ENCODE results near the gene CCDC178.

Gene CCDC178

GRCh38 chr18:32998285-32998684 is 442.2 kb downstream of the CCDC178 start:
- no peaks in the 10 kb centered on the region for H3K36me3 ChIP-seq (ENCODE audit: control insufficient read depth in 4 of 4, insufficient read depth in 4 of 4, low read length in 3 of 4)
- H3K4me1 ChIP-seq (ENCODE audit: control extremely low read depth in 1 of 4, control insufficient read depth in 4 of 4, insufficient read depth in 4 of 4, low read length in 3 of 4) = no peaks in the 10 kb centered on the region
- no peak overlapping the region for H3K27ac ChIP-seq (ENCODE audit: insufficient read depth in 1 of 2, low read depth in 1 of 2, low read length in 2 of 2, poor library complexity in 1 of 2, severe bottlenecking in 2 of 2)
- WGBS (ENCODE audit: insufficient coverage) = 88% methylated on average over 3 of the region's 3 CpGs
- H3K4me3 ChIP-seq (ENCODE audit: control insufficient read depth in 1 of 7, extremely low read depth in 1 of 7, insufficient read depth in 4 of 7, low read depth in 2 of 7, low read length in 6 of 7) = no peak overlapping the region
- peaks cover 0 to 3% (median 0%) of the 10 kb centered on the region in 5 experiments for H3K9me3 ChIP-seq (ENCODE audit: control extremely low read depth in 1 of 5, control insufficient read depth in 4 of 5, insufficient read depth in 2 of 5, low read depth in 1 of 5, low read length in 4 of 5)
- ChIA-PET CTCF (no interaction called here), POLR2A (no interaction called here)
- no peak for DNase-seq
- no peaks in the 10 kb centered on the region for H3K27me3 ChIP-seq (replicated peaks in 2 of 5; ENCODE audit: control insufficient read depth in 4 of 5, insufficient read depth in 5 of 5, low read length in 4 of 5)

- Histone ChIP-seq H3K9me3 (ENCODE audit: control extremely low read depth in 1 of 5, control insufficient read depth in 4 of 5, insufficient read depth in 2 of 5, low read depth in 1 of 5, low read length in 4 of 5) (no peaks in the 10 kb centered on the region), H3K27me3 (replicated peaks in 2 of 5; ENCODE audit: control insufficient read depth in 4 of 5, insufficient read depth in 5 of 5, low read length in 4 of 5) (no peaks in the 10 kb centered on the region), H3K27ac (ENCODE audit: insufficient read depth in 1 of 2, low read depth in 1 of 2, low read length in 2 of 2, poor library complexity in 1 of 2, severe bottlenecking in 2 of 2) (no peak overlapping the region), H3K4me3 (ENCODE audit: control insufficient read depth in 1 of 7, extremely low read depth in 1 of 7, insufficient read depth in 4 of 7, low read depth in 2 of 7, low read length in 6 of 7) (no peak overlapping the region), H3K36me3 (ENCODE audit: control insufficient read depth in 4 of 4, insufficient read depth in 4 of 4, low read length in 3 of 4) (no peaks in the 10 kb centered on the region), H3K4me1 (ENCODE audit: control extremely low read depth in 1 of 4, control insufficient read depth in 4 of 4, insufficient read depth in 4 of 4, low read length in 3 of 4) (no peaks in the 10 kb centered on the region)
- ChIA-PET CTCF (no interaction called here), POLR2A (no interaction called here)
- no peak for DNase-seq
- 88% methylated on average over 1 of the region's 1 CpG for WGBS (ENCODE audit: insufficient coverage)
Measured at GRCh38 chr18:32983721-32984120, 456.8 kb downstream of the CCDC178 start.

GRCh38 chr18:32980896-32981295 is 459.6 kb downstream of the CCDC178 start:
- Histone ChIP-seq H3K4me1 (ENCODE audit: control extremely low read depth in 1 of 4, control insufficient read depth in 4 of 4, insufficient read depth in 4 of 4, low read length in 3 of 4) (no peaks in the 10 kb centered on the region), H3K36me3 (ENCODE audit: control insufficient read depth in 4 of 4, insufficient read depth in 4 of 4, low read length in 3 of 4) (no peaks in the 10 kb centered on the region), H3K4me3 (ENCODE audit: control insufficient read depth in 1 of 7, extremely low read depth in 1 of 7, insufficient read depth in 4 of 7, low read depth in 2 of 7, low read length in 6 of 7) (no peak overlapping the region), H3K9me3 (ENCODE audit: control extremely low read depth in 1 of 5, control insufficient read depth in 4 of 5, insufficient read depth in 2 of 5, low read depth in 1 of 5, low read length in 4 of 5) (no peaks in the 10 kb centered on the region), H3K27ac (ENCODE audit: insufficient read depth in 1 of 2, low read depth in 1 of 2, low read length in 2 of 2, poor library complexity in 1 of 2, severe bottlenecking in 2 of 2) (no peak overlapping the region), H3K27me3 (replicated peaks in 2 of 5; ENCODE audit: control insufficient read depth in 4 of 5, insufficient read depth in 5 of 5, low read length in 4 of 5) (no peaks in the 10 kb centered on the region)
- WGBS (ENCODE audit: insufficient coverage) = no CpG with 5 or more reads among the region's 2 CpGs
- ChIA-PET POLR2A (no interaction called here), CTCF (no interaction called here)
- DNase-seq = no peak

GRCh38 chr18:32975501-32975900 is 465.0 kb downstream of the CCDC178 start:
- Histone ChIP-seq H3K9me3 (ENCODE audit: control extremely low read depth in 1 of 5, control insufficient read depth in 4 of 5, insufficient read depth in 2 of 5, low read depth in 1 of 5, low read length in 4 of 5) (no peaks in the 10 kb centered on the region), H3K4me3 (ENCODE audit: control insufficient read depth in 1 of 7, extremely low read depth in 1 of 7, insufficient read depth in 4 of 7, low read depth in 2 of 7, low read length in 6 of 7) (no peak overlapping the region), H3K27me3 (replicated peaks in 2 of 5; ENCODE audit: control insufficient read depth in 4 of 5, insufficient read depth in 5 of 5, low read length in 4 of 5) (peaks cover 0 to 2% (median 0%) of the 10 kb centered on the region in 5 experiments), H3K36me3 (ENCODE audit: control insufficient read depth in 4 of 4, insufficient read depth in 4 of 4, low read length in 3 of 4) (no peaks in the 10 kb centered on the region), H3K4me1 (ENCODE audit: control extremely low read depth in 1 of 4, control insufficient read depth in 4 of 4, insufficient read depth in 4 of 4, low read length in 3 of 4) (no peaks in the 10 kb centered on the region), H3K27ac (ENCODE audit: insufficient read depth in 1 of 2, low read depth in 1 of 2, low read length in 2 of 2, poor library complexity in 1 of 2, severe bottlenecking in 2 of 2) (no peak overlapping the region)
- ChIA-PET CTCF (no interaction called here), POLR2A (no interaction called here)
- no peak for DNase-seq

GRCh38 chr18:32975163-32975436 is 465.4 kb downstream of the CCDC178 start:
- ChIA-PET POLR2A (no interaction called here), CTCF (no interaction called here)
- no CpG with 5 or more reads among the region's 1 CpG for WGBS (ENCODE audit: insufficient coverage)
- H3K27me3 ChIP-seq (replicated peaks in 2 of 5; ENCODE audit: control insufficient read depth in 4 of 5, insufficient read depth in 5 of 5, low read length in 4 of 5) = peaks cover 0 to 2% (median 0%) of the 10 kb centered on the region in 5 experiments
- no peak for DNase-seq
- H3K27ac ChIP-seq (ENCODE audit: insufficient read depth in 1 of 2, low read depth in 1 of 2, low read length in 2 of 2, poor library complexity in 1 of 2, severe bottlenecking in 2 of 2) = no peak overlapping the region
- H3K4me3 ChIP-seq (ENCODE audit: control insufficient read depth in 1 of 7, extremely low read depth in 1 of 7, insufficient read depth in 4 of 7, low read depth in 2 of 7, low read length in 6 of 7) = no peak overlapping the region
- H3K9me3 ChIP-seq (ENCODE audit: control extremely low read depth in 1 of 5, control insufficient read depth in 4 of 5, insufficient read depth in 2 of 5, low read depth in 1 of 5, low read length in 4 of 5) = no peaks in the 10 kb centered on the region
- no peaks in the 10 kb centered on the region for H3K36me3 ChIP-seq (ENCODE audit: control insufficient read depth in 4 of 4, insufficient read depth in 4 of 4, low read length in 3 of 4)
- H3K4me1 ChIP-seq (ENCODE audit: control extremely low read depth in 1 of 4, control insufficient read depth in 4 of 4, insufficient read depth in 4 of 4, low read length in 3 of 4) = no peaks in the 10 kb centered on the region

- POLR2A ChIA-PET = no interaction called here
- DNase-seq = no peak
- Histone ChIP-seq H3K9me3 (ENCODE audit: control extremely low read depth in 1 of 5, control insufficient read depth in 4 of 5, insufficient read depth in 2 of 5, low read depth in 1 of 5, low read length in 4 of 5) (no peaks in the 10 kb centered on the region), H3K4me1 (ENCODE audit: control extremely low read depth in 1 of 4, control insufficient read depth in 4 of 4, insufficient read depth in 4 of 4, low read length in 3 of 4) (no peaks in the 10 kb centered on the region), H3K27ac (ENCODE audit: insufficient read depth in 1 of 2, low read depth in 1 of 2, low read length in 2 of 2, poor library complexity in 1 of 2, severe bottlenecking in 2 of 2) (no peak overlapping the region), H3K27me3 (replicated peaks in 2 of 5; ENCODE audit: control insufficient read depth in 4 of 5, insufficient read depth in 5 of 5, low read length in 4 of 5) (peaks cover 0 to 2% (median 0%) of the 10 kb centered on the region in 5 experiments), H3K36me3 (ENCODE audit: control insufficient read depth in 4 of 4, insufficient read depth in 4 of 4, low read length in 3 of 4) (no peaks in the 10 kb centered on the region), H3K4me3 (ENCODE audit: control insufficient read depth in 1 of 7, extremely low read depth in 1 of 7, insufficient read depth in 4 of 7, low read depth in 2 of 7, low read length in 6 of 7) (no peak overlapping the region)
- WGBS (ENCODE audit: insufficient coverage) = 70% methylated on average over 4 of the region's 4 CpGs
- CTCF ChIA-PET = no interaction called here
Measured at GRCh38 chr18:32974421-32975162, 465.9 kb downstream of the CCDC178 start.

GRCh38 chr18:32968248-32968647 is 472.3 kb downstream of the CCDC178 start:
- H3K36me3 ChIP-seq (ENCODE audit: control insufficient read depth in 4 of 4, insufficient read depth in 4 of 4, low read length in 3 of 4) = no peaks in the 10 kb centered on the region
- H3K27me3 ChIP-seq (replicated peaks in 2 of 5; ENCODE audit: control insufficient read depth in 4 of 5, insufficient read depth in 5 of 5, low read length in 4 of 5) = peaks cover 0 to 1% (median 0%) of the 10 kb centered on the region in 5 experiments
- no peak for DNase-seq
- ChIA-PET CTCF (no interaction called here), POLR2A (no interaction called here)
- no peaks in the 10 kb centered on the region for H3K9me3 ChIP-seq (ENCODE audit: control extremely low read depth in 1 of 5, control insufficient read depth in 4 of 5, insufficient read depth in 2 of 5, low read depth in 1 of 5, low read length in 4 of 5)
- no CpG with 5 or more reads among the region's 2 CpGs for WGBS (ENCODE audit: insufficient coverage)
- no peak overlapping the region for H3K27ac ChIP-seq (ENCODE audit: insufficient read depth in 1 of 2, low read depth in 1 of 2, low read length in 2 of 2, poor library complexity in 1 of 2, severe bottlenecking in 2 of 2)
- H3K4me3 ChIP-seq (ENCODE audit: control insufficient read depth in 1 of 7, extremely low read depth in 1 of 7, insufficient read depth in 4 of 7, low read depth in 2 of 7, low read length in 6 of 7) = no peak overlapping the region
- H3K4me1 ChIP-seq (ENCODE audit: control extremely low read depth in 1 of 4, control insufficient read depth in 4 of 4, insufficient read depth in 4 of 4, low read length in 3 of 4) = no peaks in the 10 kb centered on the region

All from common myeloid progenitor, CD34-positive (primary cell).